HK-2 (cell line): ENCODE data around the gene CCDC9B.

Experiments used
- DNase-seq: peaks from one replicate; pipeline ENCODE4 v3.0.0-alpha.2; 2018; ENCODE audit not compliant: unreplicated experiment

CCDC9B gene

GRCh38 chr15:40365624-40366456 is 25.1 kb upstream of the CCDC9B start:
- DNase-seq = no peak

DNA sequence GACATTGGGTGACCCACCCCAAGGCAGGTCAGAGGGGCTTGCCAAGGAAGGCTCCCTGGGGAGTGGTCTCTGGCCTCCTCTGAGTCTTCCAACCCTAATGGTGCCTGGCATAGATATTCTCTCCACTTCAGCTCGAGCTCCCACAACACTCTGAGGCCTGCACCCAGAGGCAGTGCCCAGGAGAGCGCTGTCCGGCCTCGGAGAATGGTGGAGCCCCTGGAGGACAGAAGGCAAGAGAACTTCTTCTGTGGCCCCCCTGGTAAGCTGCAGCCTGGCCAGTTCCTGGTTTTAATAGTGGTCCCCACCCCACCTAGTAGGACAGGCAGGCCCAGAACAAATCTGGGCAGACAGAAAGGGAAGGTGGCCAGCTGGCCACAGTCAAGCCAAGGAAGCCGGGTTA is 24.3 kb upstream of the CCDC9B start:
- no peak for DNase-seq

DNA sequence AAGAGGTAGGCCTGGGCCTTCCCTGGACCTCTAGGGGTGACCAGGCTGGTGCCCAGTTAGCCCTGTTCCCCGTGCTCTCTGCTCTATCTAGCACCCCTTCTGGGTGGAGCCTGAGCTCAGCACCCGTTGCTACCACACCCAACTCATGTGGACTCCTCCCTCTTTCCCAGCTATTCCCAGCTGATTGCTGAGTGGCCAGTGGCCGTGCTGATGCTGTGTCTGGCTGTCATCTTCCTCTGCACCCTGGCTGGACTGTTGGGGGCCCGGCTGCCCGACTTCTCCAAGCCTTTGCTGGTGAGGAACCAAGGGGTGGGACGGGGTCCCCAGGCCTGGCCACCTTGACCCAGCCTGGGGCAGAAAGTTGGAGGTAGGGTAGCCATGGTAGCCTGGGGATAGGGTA is 23.5 kb upstream of the CCDC9B start:
- no peak for DNase-seq

DNA sequence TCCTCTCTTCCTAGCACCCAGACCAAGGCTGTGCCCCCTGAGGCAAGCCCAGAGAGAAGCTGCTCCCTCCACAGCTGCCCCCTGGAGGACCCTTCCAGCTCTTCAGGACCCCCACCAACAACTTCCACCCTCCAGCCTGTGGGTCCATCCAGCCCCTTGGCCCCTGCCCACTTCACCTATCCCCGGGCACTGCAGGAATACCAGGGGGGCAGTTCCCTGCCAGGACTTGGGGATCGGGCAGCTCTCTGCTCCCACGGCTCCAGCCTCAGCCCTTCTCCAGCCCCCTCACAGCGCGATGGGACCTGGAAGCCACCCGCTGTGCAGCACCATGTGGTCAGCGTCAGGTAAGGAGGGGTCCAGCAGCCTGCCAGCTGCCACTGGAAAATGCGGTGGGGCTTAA is 22.9 kb upstream of the CCDC9B start:
- no peak for DNase-seq

DNA sequence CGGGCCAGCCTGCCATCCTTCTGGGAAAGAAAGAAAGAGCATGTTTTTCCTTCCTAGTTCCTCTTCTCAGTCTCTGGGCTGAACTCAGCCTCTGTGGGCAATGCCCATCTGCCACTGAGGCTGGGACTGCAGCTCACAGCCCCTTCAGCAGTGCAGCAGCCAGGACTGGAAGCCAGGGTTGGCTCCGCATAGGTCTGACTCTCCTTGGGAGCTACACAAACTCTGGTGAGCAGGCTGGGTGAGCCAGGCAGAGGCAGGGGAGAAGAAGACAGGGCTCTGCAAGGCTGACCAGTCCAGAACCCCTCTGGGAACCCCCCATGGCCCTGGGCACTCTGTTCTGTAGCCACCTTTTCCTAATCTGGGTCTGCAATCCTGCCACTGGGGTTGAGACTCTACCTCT is 20.9 kb upstream of the CCDC9B start:
- DNase-seq = no peak

- no peak for DNase-seq
Observed at GRCh38 chr15:40360015-40360414, 19.3 kb upstream of the CCDC9B start.

DNA sequence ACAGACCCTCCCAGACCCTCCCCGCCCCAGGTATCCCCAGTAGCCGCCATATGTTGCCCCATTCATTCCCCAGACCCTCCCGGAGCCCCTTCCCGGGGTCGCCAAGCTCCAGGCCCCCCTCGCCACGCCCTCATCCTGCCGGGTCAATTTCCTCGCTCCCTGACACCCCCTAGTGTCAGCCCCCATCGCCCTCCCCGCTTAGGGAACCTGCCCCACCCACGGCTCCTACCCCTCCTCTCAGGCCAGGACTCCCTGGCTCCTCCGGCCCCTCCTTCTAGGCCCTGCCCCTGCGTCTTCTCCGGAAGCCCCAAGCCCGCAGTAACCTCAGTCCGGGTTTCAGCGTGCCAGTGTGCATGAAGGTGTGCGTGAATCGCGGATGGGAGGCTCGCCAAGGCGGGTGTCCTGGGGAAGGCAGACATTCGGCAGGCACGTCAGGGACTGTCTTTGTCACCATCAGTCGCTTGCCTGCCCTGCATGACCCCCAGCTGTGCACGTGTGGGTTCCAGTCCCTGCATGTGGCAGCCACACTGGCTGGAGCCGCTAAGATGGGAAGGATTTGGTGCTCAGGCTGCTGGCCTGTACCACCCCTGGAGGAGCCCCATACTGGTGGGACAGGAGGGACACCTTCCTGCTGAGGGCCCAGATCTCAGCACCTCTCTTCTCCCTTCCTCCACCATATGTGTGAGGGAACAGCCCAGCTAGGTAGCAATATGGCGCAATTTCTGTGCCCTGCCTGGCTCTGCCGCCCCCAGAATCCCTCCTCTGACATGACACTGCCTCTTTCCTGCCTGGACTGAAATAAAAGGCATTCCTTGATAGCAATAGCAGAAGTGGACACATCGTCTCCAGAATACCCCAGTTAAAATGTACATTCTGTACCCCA is 18.0 kb upstream of the CCDC9B start:
- DNase-seq = peak; percentile 54

DNA sequence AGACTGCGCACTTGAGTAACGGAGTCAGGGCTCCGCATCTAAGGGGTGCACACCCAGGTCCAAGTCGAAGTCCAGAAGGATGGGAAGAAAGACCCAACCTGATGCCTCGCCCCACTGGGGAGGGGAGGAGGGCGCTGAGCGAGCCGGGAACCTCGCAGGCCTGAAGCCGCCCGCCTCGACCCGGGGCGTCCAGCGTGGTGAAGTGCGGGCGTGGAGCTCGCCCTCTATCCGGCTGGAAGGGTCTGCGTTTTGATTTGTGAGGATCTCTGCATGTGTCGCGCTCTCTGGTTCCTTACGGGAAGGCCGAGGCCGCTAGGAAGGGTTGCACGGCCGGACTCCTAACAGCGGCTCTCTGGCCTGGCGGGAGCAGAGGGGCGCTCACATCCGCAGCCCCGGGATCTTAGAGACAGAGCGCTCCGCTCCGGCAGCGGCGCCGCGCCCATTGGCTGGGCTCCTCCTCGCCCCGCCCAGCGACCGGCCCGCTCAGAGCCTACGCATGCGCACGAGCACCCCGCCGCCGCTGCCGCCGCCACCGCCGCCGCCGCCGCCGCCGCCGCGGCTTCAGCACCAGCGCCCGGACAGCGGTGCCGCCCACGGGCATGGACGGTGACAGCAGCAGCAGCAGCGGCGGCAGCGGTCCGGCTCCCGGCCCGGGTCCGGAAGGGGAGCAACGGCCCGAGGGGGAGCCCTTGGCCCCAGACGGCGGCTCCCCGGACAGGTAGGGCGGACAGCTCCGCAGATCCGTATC is 17.2 kb upstream of the CCDC9B start, which contains the start of gene DISP2:
Gene DISP2, plus strand, starts transcription at position 497 of the 748 bp plus-strand sequence. Its CDS starts 103 bp downstream, at position 600.
- DNase-seq = peak; percentile 85

DNA sequence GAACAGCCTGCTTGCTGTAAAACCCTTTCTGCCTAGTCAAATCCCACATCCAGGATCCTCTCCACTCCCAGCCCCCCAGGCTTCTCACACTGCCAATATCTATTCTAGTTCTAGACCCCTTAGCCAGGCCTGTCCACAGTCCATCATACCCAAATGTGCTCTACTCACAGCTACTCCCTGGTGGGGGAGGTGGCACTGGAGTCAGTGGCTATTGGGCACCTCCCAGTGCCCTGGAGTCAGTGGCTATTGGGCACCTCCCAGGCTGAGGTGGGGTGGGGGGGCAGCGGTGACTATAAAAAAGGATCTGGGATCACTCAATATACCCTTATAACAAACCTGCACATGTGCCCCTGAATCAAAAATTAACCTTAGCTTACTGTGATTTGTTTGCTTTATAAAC is 16.5 kb upstream of the CCDC9B start:
- DNase-seq = no peak

- DNase-seq = no peak
Observed at GRCh38 chr15:40355976-40356585, 15.3 kb upstream of the CCDC9B start.

- no peak for DNase-seq
Observed at GRCh38 chr15:40354408-40355171, 13.9 kb upstream of the CCDC9B start.

DNA sequence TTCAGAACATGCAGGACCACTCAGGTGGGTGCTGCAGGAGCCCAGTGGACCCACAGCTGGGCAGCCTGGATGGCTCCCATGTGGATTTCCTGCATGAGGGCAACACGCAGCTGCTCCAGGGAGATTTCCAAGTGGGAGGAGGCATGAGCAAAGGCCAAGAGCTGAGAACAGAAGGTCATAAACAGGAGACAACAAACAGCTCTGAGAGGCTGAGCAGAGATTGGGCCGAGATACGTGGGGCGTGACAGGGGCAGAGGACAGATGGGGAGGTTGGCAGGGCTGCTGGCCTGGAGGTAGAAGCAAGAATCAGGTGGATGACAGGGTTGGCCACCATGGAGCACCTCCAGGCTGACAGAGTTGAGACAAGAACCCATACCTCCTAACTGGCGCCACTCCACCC is 13.0 kb upstream of the CCDC9B start:
- no peak for DNase-seq

DNA sequence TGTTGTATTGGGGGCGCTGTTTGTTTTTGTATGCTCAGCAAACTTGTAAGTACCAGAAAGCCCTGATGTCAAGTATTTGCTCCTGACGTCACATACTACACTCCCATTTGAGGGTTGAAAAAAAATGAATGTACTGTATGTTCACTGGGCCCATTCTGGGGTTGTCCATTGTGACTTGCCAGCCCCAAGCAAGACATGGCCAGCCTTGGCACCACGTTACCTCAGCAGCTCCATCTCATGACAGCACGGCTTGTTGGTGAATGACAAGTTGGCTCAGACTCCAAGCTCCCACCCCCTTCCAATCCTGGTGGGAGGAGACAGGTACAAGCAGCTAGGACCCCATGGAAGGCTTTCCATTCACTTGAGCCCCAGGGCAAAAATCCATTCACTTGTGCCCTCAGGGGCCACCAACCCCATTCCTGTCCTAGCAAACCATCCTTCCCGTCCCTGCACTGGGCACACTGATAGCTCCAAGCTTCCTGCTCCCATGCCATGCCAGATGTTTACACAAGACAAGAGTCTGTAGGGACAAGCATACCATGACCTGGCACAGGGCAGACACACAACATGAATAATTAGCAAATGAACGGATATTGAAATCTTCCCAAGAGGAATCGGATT is 11.7 kb upstream of the CCDC9B start:
- no peak for DNase-seq

DNA sequence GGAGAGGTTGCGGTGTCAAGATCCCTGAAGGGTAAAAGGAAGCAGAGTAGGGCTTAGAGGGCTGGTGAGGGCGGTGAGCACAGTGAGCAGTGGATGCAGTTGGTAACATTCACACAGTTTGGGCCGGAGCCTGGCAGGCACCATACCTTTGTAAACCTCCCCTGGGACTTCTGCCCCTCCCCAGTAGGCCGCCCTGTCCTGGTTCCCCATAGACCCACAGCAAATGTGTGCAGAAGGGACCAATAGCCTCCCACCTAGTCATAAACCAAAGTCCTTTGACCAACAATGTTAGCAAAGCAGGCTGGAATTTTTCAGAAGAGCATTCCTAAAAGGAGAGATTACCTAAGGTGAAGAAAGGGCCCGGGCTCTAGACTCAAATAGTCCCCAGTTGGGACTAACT is 8.4 kb upstream of the CCDC9B start:
- DNase-seq = no peak

- DNase-seq = no peak
Observed at GRCh38 chr15:40348474-40348870, 7.7 kb upstream of the CCDC9B start.

DNA sequence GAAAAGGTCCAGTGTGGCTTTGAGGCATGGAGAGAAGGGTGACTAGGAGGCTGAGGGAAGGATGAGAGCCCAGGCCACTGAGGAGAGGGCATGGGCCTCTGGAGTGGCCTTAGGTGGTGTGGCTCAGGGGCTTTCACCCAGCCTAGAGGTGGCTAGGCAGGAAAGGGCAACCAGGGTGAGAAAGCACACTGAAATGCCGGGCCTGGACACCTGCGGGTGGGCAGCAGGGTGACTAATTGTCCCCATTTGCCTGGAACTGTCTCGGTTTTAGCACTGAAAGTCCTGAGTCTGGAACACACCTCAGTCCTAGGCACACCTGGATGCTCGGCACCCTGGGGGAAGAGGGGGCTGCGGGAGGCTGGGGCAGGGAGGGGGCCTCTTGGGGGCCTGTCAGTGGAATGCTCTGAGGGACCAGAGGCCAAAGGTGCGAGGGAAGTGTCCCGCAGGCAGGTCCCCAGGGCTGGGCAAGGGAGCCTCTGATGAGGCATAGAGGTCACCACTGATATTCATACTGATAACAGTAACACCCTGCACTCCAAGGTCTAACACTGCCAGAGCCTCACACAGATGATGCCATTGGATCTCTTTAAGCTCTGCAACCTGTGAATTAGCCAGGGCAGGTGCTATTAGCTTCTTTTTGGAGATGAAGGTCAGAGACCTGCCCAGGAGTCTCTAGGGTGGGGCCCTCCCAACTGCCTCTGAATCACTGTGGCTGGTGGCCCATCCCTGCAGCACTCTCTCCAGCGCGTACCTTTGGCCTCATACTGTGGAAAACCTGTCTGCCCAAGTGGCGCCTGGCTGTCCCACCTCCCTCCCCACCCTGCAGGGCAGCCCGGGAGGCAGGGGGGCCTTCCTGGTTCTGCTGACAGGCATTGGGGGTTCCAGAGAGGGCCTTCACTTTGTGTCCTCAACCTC is 7.1 kb upstream of the CCDC9B start:
- no peak for DNase-seq

DNA sequence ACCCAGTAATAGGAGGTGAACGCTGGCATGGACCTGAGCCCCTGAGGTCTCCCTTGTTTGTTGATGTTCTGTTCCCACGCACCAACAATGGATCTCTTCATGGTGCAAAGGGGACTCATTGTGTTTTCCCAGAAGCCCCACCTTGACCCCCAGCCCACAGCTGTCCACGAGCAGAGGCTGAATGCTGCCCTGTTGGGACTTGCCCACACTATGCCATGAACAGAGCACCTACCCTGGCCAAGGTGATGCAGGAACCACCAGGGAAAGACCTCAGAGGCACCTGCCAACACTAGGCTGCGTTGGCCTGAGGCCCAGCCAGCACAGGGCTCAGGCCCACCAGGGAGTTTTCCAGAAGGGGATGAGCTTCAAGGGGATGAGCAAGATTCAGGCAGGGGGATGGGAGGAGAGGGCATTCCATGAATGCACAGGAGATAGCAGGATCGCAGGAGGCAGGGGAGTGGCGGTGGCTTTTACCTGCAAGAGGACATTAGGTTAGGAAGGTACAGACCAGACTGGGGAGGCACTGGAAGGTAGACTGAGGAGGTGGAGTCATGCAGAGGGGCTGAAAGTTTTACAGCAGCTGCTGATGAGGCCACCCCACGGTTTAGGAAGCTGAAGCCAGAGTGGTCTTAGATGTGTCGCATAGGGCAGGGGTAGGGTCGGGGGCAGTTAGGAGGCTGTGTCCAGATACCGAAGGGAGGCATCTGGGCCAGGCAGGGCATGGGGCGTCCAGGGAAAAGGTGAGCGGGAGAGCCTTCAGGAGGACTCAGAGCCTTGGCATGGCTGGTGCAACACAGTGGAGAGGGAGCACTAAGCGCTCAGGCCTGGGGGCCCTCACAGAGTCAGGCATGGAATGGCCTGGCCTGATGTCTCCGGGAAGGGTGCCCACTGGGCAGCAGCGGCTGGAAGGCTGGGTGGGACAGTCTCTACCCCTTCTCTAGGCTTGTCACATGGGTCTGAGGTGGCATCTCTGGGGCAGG is 6.1 kb upstream of the CCDC9B start:
- DNase-seq = no peak
